Posterior cingulate gyrus (tissue), 11 donors: ENCODE measurements around the gene TMEM79.
"Not testable (repeated sequence)": the region's sequence is repeated elsewhere in the genome, so short reads cannot be mapped to it uniquely, and the experiment has no call there.

Source experiments
- DNase-seq, 10 donors: peaks; one replicate each; pipeline versions ENCODE4 v3.0.0 to v3.0.0-alpha.2; 2020 to 2021; ENCODE audit warnings: mixed read lengths in 3 of 10
- intact Hi-C: fragments of 100-400 bp; cut with DNase I; formaldehyde crosslinking; loops from one replicate; pipeline ENCODE4 v1.15.1; 2023

Gene TMEM79

GRCh38 chr1:156293895-156294294, 9.8 kb downstream of the TMEM79 start:
- DNase-seq: peak in 1 of 10 donors; percentile 58
- intact Hi-C loops: loop anchor here (10.0 kb wide), 1 partner anchor 59 kb away; no protein-coding TSS in a partner anchor

DNA sequence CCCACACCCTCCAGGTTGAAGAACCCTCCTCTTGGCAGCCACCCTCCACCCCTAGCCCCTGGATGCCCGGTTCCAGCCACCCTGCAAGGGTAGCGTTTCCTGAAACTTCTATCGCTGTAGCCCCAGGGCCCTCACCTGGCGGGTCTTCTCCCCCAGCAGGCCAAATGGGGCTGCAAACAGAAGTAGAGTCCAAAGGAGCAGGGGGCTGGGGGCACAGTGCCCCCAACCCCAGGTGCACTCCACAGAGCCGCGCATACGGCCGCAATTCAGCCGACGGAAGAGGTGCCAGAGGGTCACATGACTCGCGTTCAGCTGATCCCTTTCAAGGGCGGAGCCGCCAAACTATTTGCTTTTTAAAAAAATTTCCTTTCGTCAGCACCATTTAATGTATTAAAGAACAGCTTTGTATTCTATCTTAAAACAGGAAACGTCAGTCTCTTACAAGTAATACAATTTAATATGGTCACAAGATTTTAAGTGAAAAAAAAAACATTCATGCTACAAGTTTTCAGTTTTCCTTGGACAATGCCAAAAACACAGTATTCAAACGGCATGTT, 11.3 kb downstream of the TMEM79 start, which contains the start of gene GLMP:
GLMP (minus strand) TSS at position 289 of the 557 bp plus-strand sequence; CDS start at position 255, 34 bp downstream.
- intact Hi-C loops: loop anchor here (10.0 kb wide), 1 partner anchor 61 kb away; no protein-coding TSS in a partner anchor
- peak in 9 of 10 donors; percentile 62 to 94 (median 69) for DNase-seq

DNA sequence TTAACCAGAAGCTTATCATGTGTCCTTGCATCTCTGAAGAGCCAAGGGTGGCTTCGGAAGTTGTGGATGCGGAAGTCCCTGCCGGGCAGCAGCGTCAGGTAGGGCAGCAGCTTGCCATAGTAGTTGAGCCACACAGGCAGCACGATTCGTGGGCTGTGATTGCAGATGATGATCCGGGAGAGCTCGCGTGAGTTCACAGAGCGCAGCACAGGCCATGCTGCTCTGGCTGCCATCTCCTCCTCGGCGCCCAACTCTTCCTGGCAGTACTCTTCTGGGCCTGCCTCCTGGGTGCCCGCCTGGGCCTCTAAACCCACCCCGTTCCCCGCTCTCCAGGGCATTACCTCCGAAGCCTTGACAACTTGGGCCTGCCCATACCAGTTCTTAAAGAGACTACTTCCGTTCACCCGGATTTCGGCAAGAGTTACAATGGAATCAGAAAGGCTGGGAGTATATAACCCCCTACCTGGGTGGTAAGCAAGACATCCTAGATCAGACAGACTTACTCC, 14.8 kb downstream of the TMEM79 start, which contains the start of gene VHLL:
VHLL (minus strand) TSS at position 456 of the 506 bp plus-strand sequence; CDS start at position 338, 118 bp downstream.
- DNase-seq: no peak
- intact Hi-C loops: loop anchor here (10.0 kb wide), 1 partner anchor 64 kb away; no protein-coding TSS in a partner anchor

GRCh38 chr1:156303241-156303640, 19.1 kb downstream of the TMEM79 start:
- DNase-seq: no peak
- intact Hi-C loops: no loop called here

GRCh38 chr1:156305215-156305614, 21.1 kb downstream of the TMEM79 start:
- DNase-seq: no peak
- intact Hi-C loops: no loop called here

DNA sequence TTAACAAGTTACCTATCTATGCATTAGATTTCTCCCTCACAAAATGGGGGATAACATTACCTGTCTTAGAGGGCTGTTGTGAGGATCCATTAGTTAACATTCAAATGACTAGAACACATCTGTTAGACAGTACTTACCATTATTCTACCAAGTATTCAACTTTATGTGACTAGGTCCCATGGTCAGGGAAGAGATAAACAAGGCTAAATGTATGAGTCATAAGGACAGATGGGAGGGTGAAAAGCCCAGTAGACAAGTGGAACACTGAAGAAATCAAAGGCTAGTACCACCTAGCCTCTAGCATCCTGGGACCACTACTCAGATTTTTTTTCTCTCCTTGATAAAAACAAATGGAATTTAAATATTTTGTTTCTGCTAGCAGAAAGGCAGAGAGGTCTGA, 24.0 kb downstream of the TMEM79 start:
- intact Hi-C loops: no loop called here
- no peak for DNase-seq

DNA sequence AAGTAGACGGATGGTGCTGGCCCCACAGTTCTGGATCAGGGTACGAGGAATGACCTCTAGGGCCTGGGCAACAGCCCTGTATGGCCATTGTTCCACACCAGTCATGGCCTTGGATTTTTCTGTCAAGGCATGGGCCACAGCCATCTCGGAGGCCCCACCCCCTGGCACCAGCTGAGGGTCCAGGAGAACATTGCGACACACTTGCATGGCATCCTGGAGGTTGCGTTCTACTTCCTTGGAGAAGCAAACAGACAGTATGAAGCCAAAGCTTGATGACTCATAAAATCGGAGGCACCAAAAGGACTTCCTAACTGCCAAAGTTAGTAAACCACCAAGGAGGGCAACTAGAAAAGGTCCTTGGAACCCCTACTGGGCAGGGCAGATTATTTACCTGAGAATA, 26.8 kb downstream of the TMEM79 start:
- intact Hi-C loops: no loop called here
- peak in 1 of 10 donors; percentile 14 for DNase-seq

DNA sequence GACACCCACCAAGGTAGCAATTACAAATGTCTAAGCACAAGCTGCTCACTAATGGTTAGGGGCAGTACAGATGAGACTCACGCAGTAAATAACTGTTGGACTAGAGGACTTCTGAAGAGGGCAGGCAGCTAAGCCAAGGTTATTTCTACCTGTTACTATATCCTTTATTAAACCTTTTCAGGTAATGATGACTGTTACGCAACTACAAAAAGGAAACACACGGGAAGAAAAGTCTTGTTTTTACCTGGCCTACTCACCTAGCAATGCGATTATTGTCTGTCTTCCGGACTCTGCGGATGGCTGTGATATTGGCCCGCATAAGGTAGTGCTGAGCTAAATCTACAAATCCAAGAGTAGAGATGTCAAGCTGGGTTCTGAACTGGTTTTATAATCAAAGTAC, 32.8 kb downstream of the TMEM79 start:
- no peak for DNase-seq
- intact Hi-C loops: no loop called here

DNA sequence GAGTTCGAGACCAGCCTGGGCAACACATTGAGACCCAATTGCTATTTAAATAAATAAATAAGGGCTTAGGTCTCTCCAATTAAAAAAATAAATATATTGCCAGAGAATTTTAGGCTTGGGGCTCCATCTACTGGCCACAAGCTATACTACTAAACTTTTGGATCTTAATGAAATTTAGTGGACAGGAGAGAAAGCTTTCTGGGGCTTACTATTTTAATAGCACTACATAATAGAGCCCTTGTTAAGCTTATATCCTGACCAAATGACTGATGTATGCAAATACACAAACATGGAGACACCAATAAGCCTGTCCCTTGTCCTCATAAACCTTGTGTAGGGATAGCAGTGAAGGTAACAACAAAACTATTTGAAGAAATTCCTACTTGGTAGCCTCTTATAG, 35.5 kb downstream of the TMEM79 start:
- intact Hi-C loops: no loop called here
- no peak for DNase-seq

DNA sequence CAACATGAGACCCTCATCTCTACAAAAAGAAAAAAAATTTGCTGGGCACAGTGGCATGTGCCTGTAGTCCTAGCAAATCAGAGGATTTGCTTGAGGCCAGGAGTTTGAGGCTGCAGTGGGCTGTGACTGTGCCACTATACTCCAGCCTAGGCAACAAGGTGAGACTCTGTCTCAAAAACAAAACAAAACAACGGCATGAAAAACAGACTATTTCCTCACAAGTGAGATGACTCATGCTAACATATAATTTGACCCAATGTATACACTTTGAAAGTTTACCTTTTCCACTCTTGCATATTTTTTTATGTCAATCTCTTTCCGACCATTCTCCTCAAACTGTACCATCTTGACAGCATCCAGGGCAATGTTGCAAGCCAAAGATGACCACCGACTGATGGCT, 36.4 kb downstream of the TMEM79 start:
- DNase-seq: no peak
- intact Hi-C loops: no loop called here

DNA sequence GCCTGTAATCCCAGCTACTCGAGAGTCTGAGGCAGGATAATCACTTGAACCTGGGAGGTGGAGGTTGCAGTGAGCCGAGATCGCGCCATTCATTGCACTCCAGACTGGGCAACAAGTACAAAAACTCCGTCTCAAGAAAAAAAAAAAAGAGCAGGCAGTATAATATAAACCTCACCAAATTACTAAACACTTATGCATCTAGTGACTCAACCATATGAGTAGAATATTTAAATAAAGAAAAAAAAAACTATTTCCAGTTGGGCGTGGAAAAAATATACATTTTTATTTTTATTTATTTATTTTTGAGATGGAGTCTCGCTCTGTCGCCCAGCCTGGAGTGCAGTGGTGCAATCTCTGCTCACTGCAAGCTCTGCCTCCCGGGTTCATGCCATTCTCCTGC, 39.1 kb downstream of the TMEM79 start:
- intact Hi-C loops, DNase-seq: not testable (repeated sequence)

DNA sequence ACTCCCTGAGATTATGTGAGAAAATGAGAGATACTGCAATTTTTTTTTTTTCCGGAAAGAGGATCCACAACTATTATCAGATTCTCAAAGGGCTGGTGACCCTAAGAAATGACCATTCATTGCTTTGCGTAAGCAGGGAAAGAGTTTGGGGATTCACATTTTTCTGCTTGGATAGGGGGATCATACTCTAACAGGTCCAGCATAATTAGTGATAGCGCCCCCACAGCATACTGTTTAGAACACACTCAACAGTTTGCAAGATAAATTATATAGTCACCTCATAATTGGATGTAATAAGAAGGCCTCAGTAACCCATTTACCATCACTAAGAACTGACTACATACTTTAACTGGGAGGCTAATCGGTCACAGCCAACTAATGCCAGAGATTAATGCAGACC, 52.1 kb downstream of the TMEM79 start:
- intact Hi-C loops: no loop called here
- no peak for DNase-seq

DNA sequence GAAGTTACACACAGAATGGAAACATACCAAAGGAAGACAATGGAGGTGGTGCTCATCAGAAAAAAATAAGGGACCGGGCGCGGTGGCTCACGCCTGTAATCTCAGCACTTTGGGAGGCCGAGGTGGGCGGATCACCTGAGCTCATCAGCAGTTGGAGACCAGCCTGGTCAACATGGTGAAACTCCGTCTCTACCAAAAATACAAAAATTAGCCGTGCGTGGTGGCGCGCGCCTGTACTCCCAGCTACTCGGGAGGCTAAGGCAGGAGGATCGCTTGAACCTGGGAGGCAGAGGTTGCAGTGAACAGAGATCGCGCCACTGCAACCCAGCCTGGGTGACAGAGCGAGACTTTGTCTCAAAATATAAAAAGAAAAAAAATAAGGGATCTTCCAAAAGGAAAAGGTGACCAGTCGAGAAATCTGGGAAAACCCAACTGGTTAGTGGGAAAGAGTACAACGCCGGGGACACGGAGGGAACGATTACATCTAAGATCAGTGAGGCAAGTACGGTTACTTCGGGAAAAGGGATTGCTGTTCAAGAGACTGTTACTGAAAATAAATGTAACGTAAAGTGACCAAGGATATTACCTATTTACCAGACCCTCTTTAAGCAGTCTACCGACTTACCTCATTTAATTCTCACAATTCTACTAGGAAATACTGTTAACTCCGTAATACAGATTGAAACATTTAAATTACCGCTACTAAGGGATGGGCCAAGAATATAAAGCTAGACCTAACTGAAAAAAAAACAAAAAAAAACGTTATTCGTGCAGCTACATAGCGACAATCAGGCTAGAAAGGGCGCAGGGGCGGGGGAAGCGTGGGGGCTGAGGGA, 53.1 kb downstream of the TMEM79 start:
- intact Hi-C loops: no loop called here
- no peak for DNase-seq

- intact Hi-C loops: no loop called here
- DNase-seq: no peak
Measured at GRCh38 chr1:156337888-156338179, 53.7 kb downstream of the TMEM79 start.

- intact Hi-C loops: no loop called here
Measured at GRCh38 chr1:156338180-156338976, 54.3 kb downstream of the TMEM79 start, which contains the start of the genes CCT3 and TSACC. CCT3 (minus strand) TSS chr1:156338292; CDS start chr1:156338184, 108 bp downstream. TSACC (plus strand) TSS chr1:156338526; CDS start chr1:156339758, 1,232 bp downstream.

More at GRCh38 chr1:156338180-156338976, 54.3 kb downstream of the TMEM79 start, which contains the start of the genes CCT3 and TSACC:
- peak; percentile 93 to 100 (median 98) for DNase-seq
